Neuronal stem cell (in vitro differentiated cells): ENCODE measurements around the gene IRF2BPL.

Experiments
- DNase-seq: peaks from one replicate; pipeline ENCODE4 v3.0.0-alpha.2; 2013; ENCODE audit warnings: low spot score
- H2AFZ ChIP-seq: one replicate; pipeline ENCODE4 v1.6.1; 2013; ENCODE audit warnings: mild to moderate bottlenecking, low read length, inconsistent platforms
- H2AK5ac ChIP-seq: 2 replicates; pipeline ENCODE4 v1.6.1; 2013; ENCODE audit warnings: low read depth, mild to moderate bottlenecking, inconsistent platforms, low read length, moderate library complexity, mixed read lengths
- H2BK120ac ChIP-seq: 2 replicates; pipeline ENCODE4 v1.6.1; 2013; ENCODE audit warnings: low read depth, mild to moderate bottlenecking, inconsistent platforms, low read length, moderate library complexity, mixed read lengths
- H2BK12ac ChIP-seq: one replicate; pipeline ENCODE4 v1.6.1; 2013; ENCODE audit warnings: low read length, inconsistent platforms
- H2BK15ac ChIP-seq: 2 replicates; pipeline ENCODE4 v1.6.1; 2013; ENCODE audit warnings: mild to moderate bottlenecking, low read length, inconsistent platforms, mixed read lengths
- H2BK5ac ChIP-seq: one replicate; pipeline ENCODE4 v1.6.1; 2013; ENCODE audit warnings: inconsistent platforms, mild to moderate bottlenecking, low read length, moderate library complexity
- H3K14ac ChIP-seq: one replicate; pipeline ENCODE4 v1.6.1; 2013; ENCODE audit warnings: low read length, inconsistent platforms
- H3K18ac ChIP-seq: 2 replicates; pipeline ENCODE4 v1.6.1; 2013; ENCODE audit warnings: low read length, inconsistent platforms
- H3K23ac ChIP-seq: 2 replicates; pipeline ENCODE4 v1.6.1; 2013; ENCODE audit warnings: low read depth, mild to moderate bottlenecking, mixed read lengths, low read length, inconsistent platforms; ENCODE audit not compliant: poor library complexity
- H3K27ac ChIP-seq: replicated peaks from 3 replicates; pipeline ENCODE4 v1.5.1; 2013; ENCODE audit warnings: low read length, inconsistent platforms
- H3K27me3 ChIP-seq, 3 experiments: 2 replicates each; pipeline ENCODE4 v1.6.1; 2013; ENCODE audit warnings: low read length in 3 of 3, mild to moderate bottlenecking in 2 of 3, inconsistent platforms in 1 of 3, low read depth in 1 of 3, mixed read lengths in 1 of 3, moderate library complexity in 1 of 3; ENCODE audit not compliant: control insufficient read depth in 3 of 3, insufficient read depth in 3 of 3
- H3K36me3 ChIP-seq, 2 donors: replicated peaks in 1 of 2; 2 replicates each; pipeline ENCODE4 v1.6.1; 2013; ENCODE audit warnings: low read length in 2 of 2; ENCODE audit not compliant: control insufficient read depth in 2 of 2, insufficient read depth in 2 of 2
- H3K4ac ChIP-seq: 2 replicates; pipeline ENCODE4 v1.6.1; 2013; ENCODE audit warnings: inconsistent platforms, mild to moderate bottlenecking, low read length, moderate library complexity
- H3K4me1 ChIP-seq, 2 donors: 1 replicate in 1 of 2; 2 replicates in 1 of 2; pipeline ENCODE4 v1.6.1; 2013; ENCODE audit warnings: low read length in 2 of 2, low read depth in 1 of 2; ENCODE audit not compliant: control insufficient read depth in 2 of 2, insufficient read depth in 1 of 2
- H3K4me2 ChIP-seq: one replicate; pipeline ENCODE4 v1.6.1; 2013; ENCODE audit warnings: mild to moderate bottlenecking, low read length, inconsistent platforms; ENCODE audit not compliant: insufficient read depth, poor library complexity, severe bottlenecking
- H3K4me3 ChIP-seq, 2 donors: 2 replicates each; pipeline ENCODE4 v1.5.1; 2013; ENCODE audit warnings: low read length in 2 of 2, mild to moderate bottlenecking in 2 of 2, inconsistent platforms in 1 of 2, moderate library complexity in 1 of 2
- H3K79me1 ChIP-seq: one replicate; pipeline ENCODE4 v1.6.1; 2013; ENCODE audit warnings: low read depth, mild to moderate bottlenecking, inconsistent platforms, low read length, moderate library complexity
- H3K9ac ChIP-seq: one replicate; pipeline ENCODE4 v1.6.1; 2013; ENCODE audit warnings: mild to moderate bottlenecking, low read depth, low read length, inconsistent platforms; ENCODE audit not compliant: poor library complexity
- H3K9me3 ChIP-seq, 2 donors: replicated peaks in 1 of 2; 2 replicates each; pipeline versions ENCODE3 to v1.6.1; 2013; ENCODE audit warnings: low read length in 2 of 2, mild to moderate bottlenecking in 2 of 2, inconsistent platforms in 1 of 2, low read depth in 1 of 2, mixed read lengths in 1 of 2, moderate library complexity in 1 of 2; ENCODE audit not compliant: control insufficient read depth in 2 of 2, insufficient read depth in 1 of 2
- H4K8ac ChIP-seq: one replicate; pipeline ENCODE4 v1.6.1; 2013; ENCODE audit warnings: low read depth, mild to moderate bottlenecking, inconsistent platforms, low read length, moderate library complexity
- H4K91ac ChIP-seq: one replicate; pipeline ENCODE4 v1.6.1; 2013; ENCODE audit warnings: low read length, low read depth, mild to moderate bottlenecking, inconsistent platforms; ENCODE audit not compliant: poor library complexity
- WGBS, 2 donors: extraction: QIAGEN DNeasy Blood & Tissue Kit; methylation state at CpG; one replicate each; pipeline ENCODE4 v1.1.7; 2013; ENCODE audit warnings: missing lambda C conversion rate in 2 of 2, mixed read lengths in 1 of 2; ENCODE audit not compliant: insufficient read length in 2 of 2, insufficient replicate concordance in 1 of 2; ENCODE audit errors: extremely low coverage in 2 of 2; 5-methylcytosine and 5-hydroxymethylcytosine counted together

Gene IRF2BPL

GRCh38 chr14:77031759-77032490 is 3.4 kb upstream of the IRF2BPL start:
- Histone ChIP-seq H3K4me2 (no peak overlapping the region), H3K4me3 (no peak overlapping the region), H2AFZ (no peak overlapping the region), H2AK5ac (no peak overlapping the region), H3K23ac (no peak overlapping the region), H4K91ac (no peak overlapping the region), H3K14ac (no peak overlapping the region), H3K18ac (peak overlapping the region; percentile 44), H2BK120ac (no peak overlapping the region), H3K27me3 (peaks cover 0 to 9% (median 2%) of the 10 kb centered on the region in 3 experiments), H3K4me1 (peaks cover 13 to 34% of the 10 kb centered on the region in 2 donors), H2BK5ac (no peak overlapping the region), H3K36me3 (no peaks in the 10 kb centered on the region), H3K9ac (no peak overlapping the region), H2BK15ac (peak overlapping the region; percentile 20), H3K27ac (no peak overlapping the region), H3K9me3 (no peaks in the 10 kb centered on the region), H3K79me1 (peaks cover 4% of the 10 kb centered on the region), H2BK12ac (no peak overlapping the region), H4K8ac (no peak overlapping the region), H3K4ac (no peak overlapping the region)
- DNase-seq, result no peak
- WGBS, 2 donors, result no CpG with 5 or more reads among the region's 8 CpGs

- peak overlapping the region; percentile 98 for H3K18ac ChIP-seq
- peak overlapping the region; percentile 97 for H2AK5ac ChIP-seq
- H2BK5ac ChIP-seq, result no peak overlapping the region
- H4K8ac ChIP-seq, result no peak overlapping the region
- no CpG with 5 or more reads among the region's 81 CpGs for WGBS, 2 donors
- H2BK15ac ChIP-seq, result peak overlapping the region; percentile 98
- H3K9ac ChIP-seq, result peak overlapping the region; percentile 90
- H3K27ac ChIP-seq, result peak overlapping the region; percentile 89
- H3K4ac ChIP-seq, result peak overlapping the region; percentile 54
- H3K79me1 ChIP-seq, result peaks cover 18% of the 10 kb centered on the region
- peak overlapping the region; percentile 84 to 94 for H3K4me3 ChIP-seq
- H3K4me1 ChIP-seq, result peaks cover 30 to 38% of the 10 kb centered on the region in 2 donors
- peaks cover 0 to 32% of the 10 kb centered on the region in 2 donors for H3K36me3 ChIP-seq
- H2AFZ ChIP-seq, result peak overlapping the region; percentile 78
- peak overlapping the region; percentile 87 for H2BK120ac ChIP-seq
- peak overlapping the region; percentile 98 for H3K23ac ChIP-seq
- no peak overlapping the region for H4K91ac ChIP-seq
- H3K27me3 ChIP-seq, result peaks cover 0 to 24% (median 5%) of the 10 kb centered on the region in 3 experiments
- H3K4me2 ChIP-seq, result peak overlapping the region; percentile 97
- peak overlapping the region; percentile 85 for H3K14ac ChIP-seq
- H3K9me3 ChIP-seq, result no peaks in the 10 kb centered on the region
- peak overlapping the region; percentile 68 for H2BK12ac ChIP-seq
- DNase-seq, result peak; percentile 27
Observed at GRCh38 chr14:77027538-77028383, 747 bp downstream of the IRF2BPL start.

GRCh38 chr14:77026930-77027537 is 1.5 kb downstream of the IRF2BPL start:
- WGBS, 2 donors, result no CpG with 5 or more reads among the region's 65 CpGs
- H2BK5ac ChIP-seq, result peak overlapping the region; percentile 85
- H3K14ac ChIP-seq, result peak overlapping the region; percentile 87
- no peak overlapping the region for H4K91ac ChIP-seq
- peak overlapping the region; percentile 96 for H3K18ac ChIP-seq
- H2BK12ac ChIP-seq, result no peak overlapping the region
- peak overlapping the region; percentile 88 for H3K9ac ChIP-seq
- peak overlapping the region; percentile 90 for H3K23ac ChIP-seq
- peaks cover 0 to 24% (median 5%) of the 10 kb centered on the region in 3 experiments for H3K27me3 ChIP-seq
- no peak overlapping the region for H2BK120ac ChIP-seq
- peak overlapping the region; percentile 84 to 94 for H3K4me3 ChIP-seq
- peak overlapping the region; percentile 66 for H3K4ac ChIP-seq
- DNase-seq, result peak; percentile 51
- no peak overlapping the region for H3K27ac ChIP-seq
- H3K4me1 ChIP-seq, result peaks cover 26 to 35% of the 10 kb centered on the region in 2 donors
- H3K79me1 ChIP-seq, result peaks cover 18% of the 10 kb centered on the region
- peak overlapping the region; percentile 97 for H3K4me2 ChIP-seq
- H2AK5ac ChIP-seq, result peak overlapping the region; percentile 97
- no peak overlapping the region for H4K8ac ChIP-seq
- no peak overlapping the region for H2AFZ ChIP-seq
- peak overlapping the region; percentile 99 for H2BK15ac ChIP-seq
- H3K9me3 ChIP-seq, result no peaks in the 10 kb centered on the region
- H3K36me3 ChIP-seq, result peaks cover 0 to 32% of the 10 kb centered on the region in 2 donors
